MCF 10A (cell line): ENCODE results near the gene RBM38. TPM values are rescaled to one million over a fixed set of nuclear protein-coding genes. Genes with fewer than 3 reads are reported as not detected.

Experiments used
- BruUV-seq: library from RNA; stranded (reverse); fragments of 400-500 nt; replicated peaks from 2 replicates; lab custom pipeline; 2021; lab: Mats Ljungman, UMichigan
- CTCF ChIA-PET: fragments of 300-600 bp; sonication (Branson Sonifier 250); formaldehyde crosslinking; extraction: SDS; loops from one replicate; lab custom pipeline; 2021; ENCODE audit warnings: antibody characterized with exemption, inconsistent platforms; lab: Yijun Ruan, JAX
- POLR2A ChIA-PET: fragments of 300-600, 350-650 bp; sonication (Branson Sonifier 250); formaldehyde crosslinking; extraction: SDS; loops from one replicate; lab custom pipeline; 2020; ENCODE audit warnings: antibody characterized with exemption, inconsistent platforms; lab: Yijun Ruan, JAX
- DNase-seq: peaks from one replicate; pipeline ENCODE4 v3.0.0-alpha.2; 2018; ENCODE audit not compliant: unreplicated experiment
- H3K27ac Mint-ChIP-seq: one replicate; pipeline ENCODE4 v1.8.0; 2022; ENCODE audit warnings: mild to moderate bottlenecking, low read depth, mixed read lengths; ENCODE audit not compliant: unreplicated experiment
- H3K27me3 Mint-ChIP-seq: one replicate; pipeline ENCODE4 v1.8.0; 2022; ENCODE audit warnings: mixed read lengths; ENCODE audit not compliant: insufficient read depth, unreplicated experiment
- H3K36me3 Mint-ChIP-seq: one replicate; pipeline ENCODE4 v1.8.0; 2022; ENCODE audit warnings: mild to moderate bottlenecking, moderate library complexity, mixed read lengths; ENCODE audit not compliant: insufficient read depth, unreplicated experiment
- H3K4me1 Mint-ChIP-seq: one replicate; pipeline ENCODE4 v1.8.0; 2022; ENCODE audit warnings: mixed read lengths; ENCODE audit not compliant: insufficient read depth, unreplicated experiment
- H3K4me3 Mint-ChIP-seq: one replicate; pipeline ENCODE4 v1.8.0; 2022; ENCODE audit warnings: mild to moderate bottlenecking, moderate library complexity, mixed read lengths; ENCODE audit not compliant: unreplicated experiment
- H3K9me3 Mint-ChIP-seq: one replicate; pipeline ENCODE4 v1.8.0; 2022; ENCODE audit warnings: mixed read lengths; ENCODE audit not compliant: unreplicated experiment
- intact Hi-C: fragments of 100-400 bp; cut with micrococcal nuclease; formaldehyde crosslinking; loops from 2 replicates; pipeline ENCODE4 v1.14.1; 2022
- total RNA-seq: library from RNA; stranded (reverse); gene quantifications from 2 replicates; pipeline ENCODE4 v1.2.3, GENCODE V29; 2022
- TF ChIP-seq, protein P1 (sequence below): fragments of 200-600 bp; IDR thresholded peaks from one replicate; pipeline ENCODE4 v1.8.0; 2022; ENCODE audit warnings: antibody characterized with exemption, mild to moderate bottlenecking; ENCODE audit not compliant: unreplicated experiment

RBM38 gene
- total RNA-seq, 1 experiment from 2014 or later = 5.1 TPM

DNA sequence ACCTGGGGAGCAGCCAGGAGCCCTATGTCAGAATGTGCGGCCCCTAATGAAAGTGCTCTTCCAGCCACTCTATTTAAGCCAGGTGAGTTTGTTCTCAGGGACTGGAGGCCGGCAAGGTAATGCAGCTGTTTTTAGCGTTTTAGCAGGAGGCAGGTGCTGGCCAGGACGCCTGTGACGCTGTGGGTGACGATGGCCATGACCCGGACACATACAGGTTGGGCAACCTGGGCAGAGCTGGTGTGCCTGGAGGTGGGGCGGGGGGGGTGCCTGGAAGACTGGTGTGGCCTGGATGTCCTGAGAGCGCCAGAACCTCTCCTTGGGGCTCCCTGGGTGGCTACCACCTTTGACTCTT is 51.7 kb downstream of the RBM38 start:
- Mint-ChIP-seq H3K27ac (no peak overlapping the region), H3K4me3 (no peak overlapping the region), H3K9me3 (no peaks in the 10 kb centered on the region), H3K27me3 (peaks cover 39% of the 10 kb centered on the region), H3K4me1 (no peaks in the 10 kb centered on the region), H3K36me3 (peaks cover 6% of the 10 kb centered on the region)
- BruUV-seq = no TSS peak
- POLR2A ChIA-PET = no interaction called here
- intact Hi-C loops = no loop called here
- TF ChIP-seq, protein P1, sequence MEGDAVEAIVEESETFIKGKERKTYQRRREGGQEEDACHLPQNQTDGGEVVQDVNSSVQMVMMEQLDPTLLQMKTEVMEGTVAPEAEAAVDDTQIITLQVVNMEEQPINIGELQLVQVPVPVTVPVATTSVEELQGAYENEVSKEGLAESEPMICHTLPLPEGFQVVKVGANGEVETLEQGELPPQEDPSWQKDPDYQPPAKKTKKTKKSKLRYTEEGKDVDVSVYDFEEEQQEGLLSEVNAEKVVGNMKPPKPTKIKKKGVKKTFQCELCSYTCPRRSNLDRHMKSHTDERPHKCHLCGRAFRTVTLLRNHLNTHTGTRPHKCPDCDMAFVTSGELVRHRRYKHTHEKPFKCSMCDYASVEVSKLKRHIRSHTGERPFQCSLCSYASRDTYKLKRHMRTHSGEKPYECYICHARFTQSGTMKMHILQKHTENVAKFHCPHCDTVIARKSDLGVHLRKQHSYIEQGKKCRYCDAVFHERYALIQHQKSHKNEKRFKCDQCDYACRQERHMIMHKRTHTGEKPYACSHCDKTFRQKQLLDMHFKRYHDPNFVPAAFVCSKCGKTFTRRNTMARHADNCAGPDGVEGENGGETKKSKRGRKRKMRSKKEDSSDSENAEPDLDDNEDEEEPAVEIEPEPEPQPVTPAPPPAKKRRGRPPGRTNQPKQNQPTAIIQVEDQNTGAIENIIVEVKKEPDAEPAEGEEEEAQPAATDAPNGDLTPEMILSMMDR = no peak
- CTCF ChIA-PET = no interaction called here
- DNase-seq = no peak

DNA sequence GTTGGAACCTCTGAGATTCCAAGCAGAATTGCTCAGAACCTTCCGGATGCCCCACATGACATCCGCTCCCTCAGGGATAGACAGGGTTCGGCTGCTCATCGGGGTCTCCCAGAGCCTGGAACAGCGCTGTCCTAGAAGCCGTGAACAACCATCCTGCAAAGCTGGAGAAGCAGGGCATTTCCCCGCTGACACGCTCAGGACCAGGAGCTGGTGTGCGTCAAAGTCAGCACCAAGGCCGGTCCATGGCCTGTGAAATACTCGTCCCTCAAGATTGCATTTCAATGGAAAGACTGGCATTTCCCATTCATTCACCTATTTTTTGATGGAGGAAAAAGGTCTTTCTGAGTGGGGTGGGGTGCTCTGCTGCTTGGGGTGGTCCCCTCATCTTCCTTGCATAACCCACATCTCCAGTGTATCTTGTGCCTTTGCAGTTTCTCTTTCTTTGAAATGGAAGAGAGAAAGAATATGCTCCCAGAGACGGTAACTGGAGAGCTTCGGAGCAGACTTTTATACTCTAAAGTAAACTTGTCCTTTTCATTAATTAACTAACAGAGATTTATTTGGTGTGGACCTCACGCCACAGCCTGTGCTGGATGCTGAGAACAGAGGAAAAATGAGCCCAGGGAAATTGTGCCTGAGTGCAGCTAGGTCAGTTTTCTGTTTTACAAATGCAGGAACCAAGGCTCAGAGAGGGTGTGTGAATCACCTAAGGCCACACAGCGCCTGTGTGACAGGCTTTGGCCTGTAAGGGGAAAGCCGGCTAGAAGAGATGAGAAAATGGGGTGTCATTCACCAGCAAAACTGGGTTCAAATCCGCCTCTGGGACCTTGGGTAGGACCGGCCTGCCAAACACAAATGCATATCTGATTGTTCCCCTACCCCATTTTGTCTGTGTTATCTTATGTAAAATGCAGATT is 52.4 kb downstream of the RBM38 start:
- POLR2A ChIA-PET = no interaction called here
- H3K4me1 Mint-ChIP-seq = no peaks in the 10 kb centered on the region
- H3K36me3 Mint-ChIP-seq = peaks cover 6% of the 10 kb centered on the region
- H3K9me3 Mint-ChIP-seq = no peaks in the 10 kb centered on the region
- intact Hi-C loops = no loop called here
- TF ChIP-seq, protein P1 = no peak
- H3K4me3 Mint-ChIP-seq = no peak overlapping the region
- CTCF ChIA-PET = interaction anchor here (0.9 to 1.0 kb wide), 2 partner anchors 54 to 210 kb away, joined by 3 to 4 read pairs; no protein-coding TSS in a partner anchor
- no peak for DNase-seq
- no TSS peak for BruUV-seq
- H3K27me3 Mint-ChIP-seq = peaks cover 46% of the 10 kb centered on the region
- H3K27ac Mint-ChIP-seq = no peak overlapping the region

DNA sequence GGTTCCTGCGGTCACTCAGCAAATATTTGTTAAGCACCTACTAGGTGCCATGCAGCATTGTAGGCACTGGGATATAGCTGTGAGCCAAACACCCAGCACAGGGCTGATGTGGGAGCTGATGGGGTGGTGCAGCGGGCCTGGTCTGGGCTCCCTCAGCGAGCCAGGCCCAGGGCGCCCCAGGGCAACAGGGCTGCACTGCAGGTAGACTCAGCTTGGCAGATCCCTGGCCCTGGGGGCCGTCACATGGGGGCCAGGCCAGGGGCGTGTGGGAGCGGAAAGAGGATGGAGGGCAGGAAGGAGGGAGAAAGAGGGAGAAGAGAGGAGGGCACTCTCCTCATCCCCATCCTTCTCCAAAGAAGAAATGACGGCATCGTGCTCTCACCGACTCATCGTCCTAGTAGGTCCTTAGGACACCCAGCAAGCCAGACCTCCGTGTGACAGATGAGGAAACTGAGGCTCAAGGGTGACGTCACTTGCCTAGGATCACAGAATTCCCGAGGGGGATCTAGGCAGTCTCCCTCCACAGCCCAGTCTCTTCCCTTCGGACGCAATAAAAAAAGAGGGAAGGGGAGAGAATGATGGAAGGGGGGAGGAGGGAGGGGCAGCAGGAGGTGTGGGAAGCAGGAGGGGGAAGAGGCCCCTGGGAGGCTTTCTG is 53.3 kb downstream of the RBM38 start:
- DNase-seq = no peak

More for the DNA sequence above, 53.3 kb downstream of the RBM38 start:
- ChIA-PET POLR2A (interaction anchor here (1.1 kb wide), 1 partner anchor 29 kb away, joined by 3 read pairs; no protein-coding TSS in a partner anchor), CTCF (interaction anchor here (0.9 to 1.0 kb wide), 2 partner anchors 54 to 209 kb away, joined by 3 to 4 read pairs; no protein-coding TSS in a partner anchor)
- intact Hi-C loops = no loop called here
- no peaks in the 10 kb centered on the region for H3K9me3 Mint-ChIP-seq
- H3K36me3 Mint-ChIP-seq = peaks cover 6% of the 10 kb centered on the region
- peaks cover 55% of the 10 kb centered on the region for H3K27me3 Mint-ChIP-seq
- H3K27ac Mint-ChIP-seq = no peak overlapping the region
- H3K4me1 Mint-ChIP-seq = no peaks in the 10 kb centered on the region
- no TSS peak for BruUV-seq
- H3K4me3 Mint-ChIP-seq = no peak overlapping the region
- TF ChIP-seq, protein P1 = no peak
